Endothelial cell of umbilical vein (primary cell): ENCODE results near the gene CIPC. TPM values are rescaled to one million over a fixed set of nuclear protein-coding genes. Genes with fewer than 3 reads are reported as not detected.

ENCODE experiments used
- BruUV-seq: library from RNA; stranded (reverse); fragments of 400-500 nt; replicated peaks from 2 replicates; lab custom pipeline; 2021; lab: Mats Ljungman, UMichigan
- CTCF ChIA-PET: fragments of 300-600, 350-600 bp; sonication (Branson Sonifier 250); formaldehyde crosslinking; loops from one replicate; lab custom pipeline; 2021; ENCODE audit warnings: antibody characterized with exemption, inconsistent platforms; lab: Charles Lee
- POLR2A ChIA-PET: fragments of 300-600, 350-600 bp; sonication (Branson Sonifier 250); formaldehyde crosslinking; loops from one replicate; lab custom pipeline; 2021; ENCODE audit warnings: antibody characterized with exemption, inconsistent platforms; lab: Charles Lee
- DNase-seq: peaks from one replicate; pipeline ENCODE4 v3.0.0-alpha.2; 2011; ENCODE audit warnings: low read depth, low spot score
- FAIRE-seq: peaks from 2 replicates; lab custom pipeline; 2011; peaks lifted over from hg19 to GRCh38; lab: Jason Lieb, UNC
- H2AFZ ChIP-seq: 2 replicates; pipeline ENCODE4 v1.6.0; 2012; ENCODE audit warnings: low read depth, low read length, control low read depth, inconsistent platforms
- H3K27ac ChIP-seq: 2 replicates; pipeline ENCODE4 v1.5.1; 2011; ENCODE audit warnings: low read depth, mild to moderate bottlenecking, control low read depth, low read length, moderate library complexity; ENCODE audit not compliant: insufficient read depth
- H3K27me3 ChIP-seq, 2 experiments: 2 replicates each; pipeline versions ENCODE4 v1.6.0 to v1.6.1; 2011; ENCODE audit warnings: low read length in 2 of 2, mixed read lengths in 1 of 2; ENCODE audit not compliant: control insufficient read depth in 2 of 2, insufficient read depth in 2 of 2
- H3K36me3 ChIP-seq, 2 experiments: 2 replicates in 1 of 2; 3 replicates in 1 of 2; pipeline ENCODE4 v1.5.1; 2011; ENCODE audit warnings: low read length in 2 of 2, mild to moderate bottlenecking in 1 of 2, moderate library complexity in 1 of 2; ENCODE audit not compliant: control insufficient read depth in 2 of 2, insufficient read depth in 2 of 2; ENCODE audit errors: extremely low read depth in 1 of 2
- H3K4me1 ChIP-seq: 3 replicates; pipeline ENCODE4 v1.5.1; 2011; ENCODE audit warnings: mild to moderate bottlenecking, low read length; ENCODE audit not compliant: control insufficient read depth, insufficient read depth; ENCODE audit errors: extremely low read depth
- H3K4me2 ChIP-seq: 2 replicates; pipeline ENCODE4 v1.6.1; 2011; ENCODE audit warnings: low read length, control low read depth, mixed read lengths; ENCODE audit not compliant: insufficient read depth
- H3K4me3 ChIP-seq, 3 experiments: fragments of 200-600 bp in 1 of 3; sonication (generic), shearing (Covaris generic) in 1 of 3; replicated peaks in 1 of 3; 2 replicates each; pipeline ENCODE4 v1.5.1; 2011 to 2016; ENCODE audit warnings: control low read depth in 3 of 3, low read length in 3 of 3, mild to moderate bottlenecking in 2 of 3, inconsistent platforms in 1 of 3, low read depth in 1 of 3, moderate library complexity in 1 of 3; ENCODE audit not compliant: insufficient read depth in 1 of 3
- H3K79me2 ChIP-seq: 2 replicates; pipeline ENCODE4 v1.6.0; 2012; ENCODE audit warnings: low read length, inconsistent platforms; ENCODE audit not compliant: control insufficient read depth, insufficient read depth
- H3K9ac ChIP-seq: replicated peaks from 2 replicates; pipeline ENCODE3; 2011; ENCODE audit warnings: low read length, control low read depth; ENCODE audit not compliant: insufficient read depth; ENCODE audit errors: extremely low read depth
- H3K9me1 ChIP-seq: replicated peaks from 3 replicates; pipeline ENCODE4 v1.6.0; 2011; ENCODE audit warnings: mild to moderate bottlenecking, low read length; ENCODE audit not compliant: control insufficient read depth, insufficient read depth; ENCODE audit errors: extremely low read depth
- H3K9me3 ChIP-seq: replicated peaks from 2 replicates; pipeline ENCODE4 v1.5.1; 2012; ENCODE audit warnings: low read length, inconsistent platforms; ENCODE audit not compliant: control insufficient read depth, insufficient read depth
- H4K20me1 ChIP-seq: replicated peaks from 2 replicates; pipeline ENCODE3; 2011; ENCODE audit warnings: mild to moderate bottlenecking, low read length; ENCODE audit not compliant: control insufficient read depth, insufficient read depth; ENCODE audit errors: extremely low read depth
- CTCF ChIP-seq, 2 donors: IDR thresholded peaks; 1 replicate in 1 of 2; 2 replicates in 1 of 2; pipeline ENCODE4 v1.5.1; 2011; ENCODE audit warnings: low read length in 2 of 2, mild to moderate bottlenecking in 2 of 2, moderate library complexity in 2 of 2, control low read depth in 1 of 2, inconsistent platforms in 1 of 2, low read depth in 1 of 2; ENCODE audit not compliant: insufficient read depth in 1 of 2; ENCODE audit errors: extremely low read depth in 1 of 2
- EZH2 ChIP-seq: IDR thresholded peaks from 2 replicates; pipeline ENCODE4 v1.6.1; 2012; ENCODE audit warnings: borderline replicate concordance, low read depth, mild to moderate bottlenecking, moderate library complexity, low read length, inconsistent platforms; ENCODE audit not compliant: severe bottlenecking
- GATA2 ChIP-seq: IDR thresholded peaks from 2 replicates; pipeline ENCODE4 v1.7.0; 2011; ENCODE audit warnings: low read depth, mild to moderate bottlenecking, moderate library complexity, mixed read lengths, low read length; ENCODE audit not compliant: insufficient read length, insufficient read depth
- MYC ChIP-seq: IDR thresholded peaks from one replicate; pipeline ENCODE4 v1.6.1; 2011; ENCODE audit warnings: mild to moderate bottlenecking, low read depth, low read length
- POLR2A ChIP-seq: IDR thresholded peaks from 2 replicates; pipeline ENCODE4 v1.6.1; 2012; ENCODE audit warnings: low read depth, mild to moderate bottlenecking, control low read depth, low read length
- POLR2AphosphoS5 ChIP-seq: IDR thresholded peaks from 2 replicates; pipeline ENCODE4 v1.6.1; 2012; ENCODE audit warnings: low read depth, mild to moderate bottlenecking, control low read depth, low read length, moderate library complexity; ENCODE audit not compliant: insufficient read depth
- dilution Hi-C: fragments of 300-500 bp; cut with MboI; formaldehyde crosslinking; loops from one replicate; pipeline ENCODE4 v1.15.0; 2019; ENCODE audit warnings: low sequenced_read_pairs; ENCODE audit not compliant: extremely low pct_ligation_motif_present
- intact Hi-C: fragments of 100-400 bp; cut with micrococcal nuclease; formaldehyde crosslinking; loops from one replicate; pipeline ENCODE4 v1.10.0; 2022
- polyA plus RNA-seq, 4 experiments: library from polyadenylated mRNA; depleted of rRNA in 3 of 4; stranded (reverse) in 3 of 4; unstranded in 1 of 4; fragments of >200 nt; gene quantifications; 2 replicates each; pipeline versions ENCODE4 v1.2.1 to v1.2.3, GENCODE V29; 2011 to 2012; ENCODE audit warnings: missing spikeins in 1 of 4
- total RNA-seq: library from RNA; stranded (reverse); gene quantifications from 2 replicates; pipeline ENCODE4 v1.2.3, GENCODE V29; 2021
- TF ChIP-seq, protein P1 (sequence below): IDR thresholded peaks from 2 replicates; pipeline ENCODE4 v1.6.1; 2011; ENCODE audit not compliant: insufficient read depth, insufficient read length

The CIPC gene
- total and polyA plus RNA-seq, 2 donors (not counting 3 experiments of a cell fraction or from before 2014, with no cell fraction given), result 8.8 to 17.4 TPM

GRCh38 chr14:77151245-77151644, 53.2 kb downstream of the CIPC start:
- H3K27ac ChIP-seq, result no peak overlapping the region
- H3K4me1 ChIP-seq, result no peaks in the 10 kb centered on the region
- no peaks in the 10 kb centered on the region for H3K36me3 ChIP-seq
- no peak overlapping the region for H3K4me3 ChIP-seq
- dilution Hi-C loops, result no loop called here
- no peaks in the 10 kb centered on the region for H3K79me2 ChIP-seq
- TF ChIP-seq POLR2A (no peak), GATA2 (no peak), EZH2 (no peak), CTCF (IDR thresholded peaks at IDR 0.05; ENCODE audit: extremely low read depth in 1 of 2, insufficient read depth in 1 of 2, low read depth in 1 of 2, low read length in 2 of 2) (peak; percentile 69), POLR2AphosphoS5 (no peak), MYC (no peak)
- TF ChIP-seq, protein P1, sequence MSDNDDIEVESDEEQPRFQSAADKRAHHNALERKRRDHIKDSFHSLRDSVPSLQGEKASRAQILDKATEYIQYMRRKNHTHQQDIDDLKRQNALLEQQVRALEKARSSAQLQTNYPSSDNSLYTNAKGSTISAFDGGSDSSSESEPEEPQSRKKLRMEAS, result no peak
- H3K27me3 ChIP-seq, result peaks cover 18 to 27% of the 10 kb centered on the region in 2 experiments
- no peak overlapping the region for H2AFZ ChIP-seq
- ChIA-PET POLR2A (no interaction called here), CTCF (interaction anchor here (0.7 to 8.9 kb wide), 36 partner anchors 9 to 1416 kb away, joined by 3 to 212 read pairs (median 4); partner anchors contain the start of genes GSTZ1, POMT2, SAMD15 and TMED8)
- no TSS peak for BruUV-seq
- H3K4me2 ChIP-seq, result no peak overlapping the region
- FAIRE-seq (peak; percentile 59), DNase-seq (peak; percentile 34)
- no peaks in the 10 kb centered on the region for H4K20me1 ChIP-seq
- intact Hi-C loops, result loop anchor here (1.0 to 10.0 kb wide), 4 partner anchors 275 to 404 kb away; partner anchors contain the start of genes AHSA1 and VIPAS39
- H3K9me3 ChIP-seq, result no peaks in the 10 kb centered on the region
- no peaks in the 10 kb centered on the region for H3K9me1 ChIP-seq
- H3K9ac ChIP-seq, result no peak overlapping the region
